Lower leg skin (tissue), 3 donors: ENCODE data around the gene NPAS3.

ENCODE experiments used
- CTCF ChIP-seq, 3 donors: fragments of 450-650 bp; IDR thresholded peaks; one replicate each; pipeline ENCODE4 v1.5.1; 2016; ENCODE audit warnings: antibody characterized with exemption in 3 of 3, mild to moderate bottlenecking in 3 of 3, moderate library complexity in 2 of 3
- POLR2A ChIP-seq, 2 donors: fragments of 450-650 bp; IDR thresholded peaks; one replicate each; pipeline ENCODE4 v1.6.1; 2016 to 2017; ENCODE audit warnings: antibody characterized with exemption in 2 of 2, mild to moderate bottlenecking in 1 of 2, moderate library complexity in 1 of 2

- TF ChIP-seq POLR2A (IDR thresholded peaks at IDR 0.05) (no peak), CTCF (IDR thresholded peaks at IDR 0.05) (no peak)
Measured at GRCh38 chr14:33527023-33527634, 588.5 kb downstream of the NPAS3 start.
